Loucy (cell line): ENCODE results near the gene RNF126.

Source experiments
- H2AFZ ChIP-seq: fragments of 200-600 bp; sonication (generic); 2 replicates; pipeline ENCODE4 v1.6.0; 2016; ENCODE audit warnings: antibody characterized with exemption, mild to moderate bottlenecking, low read length, moderate library complexity
- H3F3A ChIP-seq: fragments of 200-600 bp; 2 replicates; pipeline ENCODE4 v1.6.0; 2016; ENCODE audit warnings: antibody characterized with exemption, low read depth, mild to moderate bottlenecking
- H3K27me3 ChIP-seq: fragments of 200-600 bp; sonication (generic); 2 replicates; pipeline ENCODE4 v1.6.1; 2014; ENCODE audit warnings: low read length, mild to moderate bottlenecking; ENCODE audit not compliant: insufficient read depth, poor library complexity, severe bottlenecking
- H3K36me3 ChIP-seq: fragments of 200-600 bp; sonication (generic); 2 replicates; pipeline ENCODE4 v1.6.1; 2016; ENCODE audit warnings: low read length; ENCODE audit not compliant: insufficient read depth
- H3K4me1 ChIP-seq: fragments of 200-600 bp; sonication (generic); 2 replicates; pipeline ENCODE4 v1.5.1; 2014; ENCODE audit warnings: low read length, mild to moderate bottlenecking; ENCODE audit not compliant: insufficient read depth, poor library complexity, severe bottlenecking
- H3K4me2 ChIP-seq: fragments of 200-600 bp; sonication (generic); 2 replicates; pipeline ENCODE4 v1.6.0; 2014; ENCODE audit warnings: antibody characterized with exemption, low read length, low read depth, mild to moderate bottlenecking; ENCODE audit not compliant: poor library complexity, severe bottlenecking
- H3K4me3 ChIP-seq: fragments of 200-600 bp; sonication (generic); 2 replicates; pipeline ENCODE4 v1.5.1; 2014; ENCODE audit warnings: low read length, mild to moderate bottlenecking, mixed read lengths; ENCODE audit not compliant: poor library complexity, severe bottlenecking
- H3K79me2 ChIP-seq: fragments of 200-600 bp; sonication (generic); 2 replicates; pipeline ENCODE4 v1.6.1; 2014; ENCODE audit warnings: low read length; ENCODE audit not compliant: insufficient read depth
- H3K9ac ChIP-seq: fragments of 200-600 bp; sonication (generic); 2 replicates; pipeline ENCODE4 v1.6.0; 2014; ENCODE audit warnings: mild to moderate bottlenecking, low read depth, low read length, moderate library complexity; ENCODE audit not compliant: poor library complexity, severe bottlenecking
- H3K9me2 ChIP-seq: fragments of 200-600 bp; sonication (generic); replicated peaks from 2 replicates; pipeline ENCODE4 v1.6.1; 2016; ENCODE audit warnings: low read depth, low read length, mixed read lengths
- H3K9me3 ChIP-seq: fragments of 200-600 bp; sonication (generic); 2 replicates; pipeline ENCODE4 v1.6.1; 2014; ENCODE audit warnings: mild to moderate bottlenecking, antibody characterized with exemption, low read length, low read depth; ENCODE audit not compliant: insufficient read depth
- H4K20me1 ChIP-seq: fragments of 200-600 bp; sonication (generic); 2 replicates; pipeline ENCODE4 v1.6.0; 2014; ENCODE audit warnings: antibody characterized with exemption, low read length, mild to moderate bottlenecking; ENCODE audit not compliant: insufficient read depth, poor library complexity, severe bottlenecking
- EZH2phosphoT487 ChIP-seq: fragments of 200-600 bp; IDR thresholded peaks from 2 replicates; pipeline ENCODE4 v1.6.1; 2018; ENCODE audit warnings: antibody characterized with exemption, mild to moderate bottlenecking, moderate library complexity, borderline replicate concordance
- TF ChIP-seq, protein P1 (sequence below): fragments of 200-600 bp; sonication (generic); conservative IDR thresholded peaks from 2 replicates; pipeline ENCODE4 v1.5.1; 2014; ENCODE audit warnings: mild to moderate bottlenecking, antibody characterized with exemption, low read length

RNF126 gene

DNA sequence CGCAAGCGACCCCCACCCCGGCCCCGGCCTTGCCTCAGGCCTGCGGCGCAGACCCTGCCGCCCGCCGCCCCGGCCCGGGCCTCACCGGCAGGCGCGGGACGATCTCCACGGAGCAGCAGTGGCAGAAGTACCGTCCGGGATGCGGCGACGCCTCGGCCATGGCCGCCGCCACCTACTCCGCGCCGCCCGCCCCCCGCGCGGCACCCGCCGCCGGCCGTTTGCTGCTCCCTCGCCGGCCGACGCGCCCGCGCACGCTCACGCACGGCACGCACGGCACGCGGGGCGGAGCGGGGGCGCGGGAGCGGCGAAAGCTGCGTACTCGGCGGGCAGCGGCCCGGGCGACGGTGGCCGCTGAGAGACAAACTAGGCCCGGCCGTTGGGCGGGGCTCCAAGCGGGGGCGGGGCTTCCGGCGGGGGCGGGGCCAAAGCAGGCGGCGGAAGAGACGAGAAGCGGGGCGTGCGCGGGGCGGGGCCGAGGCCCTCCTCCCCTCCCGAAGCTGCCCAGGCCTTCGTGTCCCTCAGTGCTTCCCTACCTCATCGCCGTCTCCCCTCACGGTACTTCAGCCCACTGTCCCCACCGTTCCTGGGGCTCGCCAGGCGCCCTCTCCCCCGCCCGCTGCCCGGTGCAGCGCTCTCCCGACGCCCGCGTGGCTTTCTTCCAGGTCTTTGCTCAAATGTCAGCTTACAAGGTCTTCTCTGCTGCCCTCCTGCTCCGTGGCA, at the start of gene RNF126:
Gene RNF126, minus strand, starts transcription at position 253 of the 720 bp plus-strand sequence. Its CDS starts 93 bp downstream, at position 160.
- H3K4me3 ChIP-seq = peak within 1 kb of the TSS; percentile 100
- peak within 1 kb of the TSS; percentile 100 for H3K4me2 ChIP-seq
- peaks cover 7% of the 10 kb centered on the region for H3K27me3 ChIP-seq
- TF ChIP-seq, protein P1, sequence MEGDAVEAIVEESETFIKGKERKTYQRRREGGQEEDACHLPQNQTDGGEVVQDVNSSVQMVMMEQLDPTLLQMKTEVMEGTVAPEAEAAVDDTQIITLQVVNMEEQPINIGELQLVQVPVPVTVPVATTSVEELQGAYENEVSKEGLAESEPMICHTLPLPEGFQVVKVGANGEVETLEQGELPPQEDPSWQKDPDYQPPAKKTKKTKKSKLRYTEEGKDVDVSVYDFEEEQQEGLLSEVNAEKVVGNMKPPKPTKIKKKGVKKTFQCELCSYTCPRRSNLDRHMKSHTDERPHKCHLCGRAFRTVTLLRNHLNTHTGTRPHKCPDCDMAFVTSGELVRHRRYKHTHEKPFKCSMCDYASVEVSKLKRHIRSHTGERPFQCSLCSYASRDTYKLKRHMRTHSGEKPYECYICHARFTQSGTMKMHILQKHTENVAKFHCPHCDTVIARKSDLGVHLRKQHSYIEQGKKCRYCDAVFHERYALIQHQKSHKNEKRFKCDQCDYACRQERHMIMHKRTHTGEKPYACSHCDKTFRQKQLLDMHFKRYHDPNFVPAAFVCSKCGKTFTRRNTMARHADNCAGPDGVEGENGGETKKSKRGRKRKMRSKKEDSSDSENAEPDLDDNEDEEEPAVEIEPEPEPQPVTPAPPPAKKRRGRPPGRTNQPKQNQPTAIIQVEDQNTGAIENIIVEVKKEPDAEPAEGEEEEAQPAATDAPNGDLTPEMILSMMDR = no peak
- TF ChIP-seq EZH2phosphoT487 = no peak
- peaks cover 47% of the 10 kb centered on the region for H4K20me1 ChIP-seq
- no peaks in the 10 kb centered on the region for H3F3A ChIP-seq
- H3K36me3 ChIP-seq = no peaks in the 10 kb centered on the region; the same call in 1 of the 2 replicates
- H2AFZ ChIP-seq = peak within 1 kb of the TSS; percentile 95
- no peaks in the 10 kb centered on the region for H3K9me2 ChIP-seq
- no peaks in the 10 kb centered on the region for H3K9me3 ChIP-seq
- H3K79me2 ChIP-seq = peaks cover 49% of the 10 kb centered on the region
- H3K9ac ChIP-seq = peak within 1 kb of the TSS; percentile 91
- peaks cover 24% of the 10 kb centered on the region for H3K4me1 ChIP-seq

DNA sequence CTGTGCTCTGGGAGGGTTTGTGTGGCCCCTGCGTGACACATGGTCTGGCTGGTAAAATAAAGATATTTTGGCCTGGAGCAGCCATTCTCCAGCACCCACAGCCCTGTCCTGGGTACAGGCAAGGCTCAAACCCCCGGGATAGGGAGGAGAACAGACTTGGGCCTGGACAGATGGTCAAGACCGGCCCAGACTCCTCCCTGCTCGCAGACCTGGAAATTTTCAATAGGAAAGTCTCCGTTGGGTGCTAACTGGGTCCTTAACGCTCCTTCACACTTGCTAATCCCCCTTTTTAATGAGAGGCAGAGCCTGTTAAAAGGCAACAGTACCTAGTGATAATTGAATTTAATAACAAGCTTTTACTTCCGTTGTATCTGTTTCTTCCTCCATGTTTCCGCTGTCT, 48.2 kb upstream of the RNF126 start:
- Histone ChIP-seq H3K36me3 (no peaks in the 10 kb centered on the region), H3K4me2 (no peak overlapping the region), H3F3A (no peaks in the 10 kb centered on the region; the same call in 1 of the 2 replicates), H3K4me1 (peaks cover 3% of the 10 kb centered on the region), H2AFZ (no peak overlapping the region), H3K79me2 (peaks cover 6% of the 10 kb centered on the region; the same call in 1 of the 2 replicates), H3K9ac (no peak overlapping the region), H4K20me1 (no peaks in the 10 kb centered on the region), H3K4me3 (no peak overlapping the region), H3K9me3 (no peaks in the 10 kb centered on the region), H3K27me3 (no peaks in the 10 kb centered on the region), H3K9me2 (no peaks in the 10 kb centered on the region)
- TF ChIP-seq, protein P1 = no peak
- TF ChIP-seq EZH2phosphoT487 = no peak

DNA sequence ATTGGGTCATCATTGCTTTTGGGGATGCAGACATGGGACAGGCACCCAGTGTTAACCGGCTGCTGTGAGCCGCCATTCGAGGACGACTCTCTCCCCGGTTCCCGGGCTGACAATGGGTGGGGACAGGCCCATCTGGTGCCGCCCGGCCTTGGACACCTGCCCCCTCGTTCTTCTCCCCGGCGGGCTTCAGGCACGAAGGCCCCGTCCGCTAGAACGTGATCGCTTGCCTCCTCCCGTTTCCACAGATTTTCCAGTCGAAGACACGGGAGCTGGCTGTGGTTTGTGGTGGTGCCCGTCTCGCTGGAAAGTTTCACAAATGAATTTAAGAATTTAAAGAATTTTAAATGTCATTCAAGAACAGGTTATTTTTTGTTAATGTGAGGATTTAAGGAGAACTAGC, 47.8 kb upstream of the RNF126 start:
- Histone ChIP-seq H3K36me3 (no peaks in the 10 kb centered on the region), H3K4me3 (no peak overlapping the region), H3K9ac (no peak overlapping the region), H3K27me3 (no peaks in the 10 kb centered on the region), H2AFZ (no peak overlapping the region), H3K4me2 (no peak overlapping the region), H4K20me1 (no peaks in the 10 kb centered on the region), H3K79me2 (peaks cover 6% of the 10 kb centered on the region; the same call in 1 of the 2 replicates), H3K9me3 (no peaks in the 10 kb centered on the region), H3K9me2 (no peaks in the 10 kb centered on the region), H3K4me1 (peaks cover 3% of the 10 kb centered on the region), H3F3A (no peaks in the 10 kb centered on the region; the same call in 1 of the 2 replicates)
- TF ChIP-seq, protein P1 = no peak
- no peak for TF ChIP-seq EZH2phosphoT487
